ENCODE measurements around the gene DMBT1. TPM values are rescaled to one million over a fixed set of nuclear protein-coding genes. Genes with fewer than 3 reads are reported as not detected.

DMBT1 gene
- polyA plus RNA-seq, 1 donor (not counting 4 experiments of a cell fraction or from before 2014, with no cell fraction given), result 0.04 TPM

DNA sequence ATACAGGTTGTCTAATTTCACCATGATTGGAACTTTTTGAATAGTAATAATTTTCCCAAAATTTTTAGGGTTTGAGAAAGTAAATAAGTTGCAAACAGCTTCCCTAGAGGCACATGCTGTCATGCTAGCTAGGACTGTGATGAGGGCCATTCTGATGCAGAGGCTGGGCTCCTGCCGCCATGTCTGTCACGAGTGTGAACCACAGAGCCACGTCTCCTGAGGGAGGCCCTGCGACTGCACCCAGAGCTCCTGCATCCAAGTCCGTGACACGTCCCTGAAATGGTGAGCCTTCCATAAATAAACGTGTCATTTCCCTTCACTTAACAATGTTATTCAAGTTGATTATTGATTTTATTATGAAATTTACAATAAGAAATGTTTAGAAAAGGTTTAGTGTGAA is 99.1 kb downstream of the DMBT1 start:
- dilution Hi-C loops (cut with MboI; ENCODE audit: extremely low pct_ligation_motif_present, low sequenced_read_pairs), result no loop called here
- H2AFZ ChIP-seq (ENCODE audit: control insufficient read depth, low read length), result no peak overlapping the region
- H3K4me1 ChIP-seq (ENCODE audit: control insufficient read depth, extremely low read depth, insufficient read depth, low read length), result no peaks in the 10 kb centered on the region
- DNase-seq (ENCODE audit: low read depth, low spot score), result no peak
- no peak overlapping the region for H3K4me2 ChIP-seq (ENCODE audit: control insufficient read depth, extremely low read depth, insufficient read depth, low read depth, low read length)
- no peaks in the 10 kb centered on the region for H3K9me1 ChIP-seq (ENCODE audit: control insufficient read depth, extremely low read depth, insufficient read depth, low read length)
- TF ChIP-seq EZH2 (IDR thresholded peaks at IDR 0.05; ENCODE audit: low read length), result no peak
- TF ChIP-seq, protein P1, sequence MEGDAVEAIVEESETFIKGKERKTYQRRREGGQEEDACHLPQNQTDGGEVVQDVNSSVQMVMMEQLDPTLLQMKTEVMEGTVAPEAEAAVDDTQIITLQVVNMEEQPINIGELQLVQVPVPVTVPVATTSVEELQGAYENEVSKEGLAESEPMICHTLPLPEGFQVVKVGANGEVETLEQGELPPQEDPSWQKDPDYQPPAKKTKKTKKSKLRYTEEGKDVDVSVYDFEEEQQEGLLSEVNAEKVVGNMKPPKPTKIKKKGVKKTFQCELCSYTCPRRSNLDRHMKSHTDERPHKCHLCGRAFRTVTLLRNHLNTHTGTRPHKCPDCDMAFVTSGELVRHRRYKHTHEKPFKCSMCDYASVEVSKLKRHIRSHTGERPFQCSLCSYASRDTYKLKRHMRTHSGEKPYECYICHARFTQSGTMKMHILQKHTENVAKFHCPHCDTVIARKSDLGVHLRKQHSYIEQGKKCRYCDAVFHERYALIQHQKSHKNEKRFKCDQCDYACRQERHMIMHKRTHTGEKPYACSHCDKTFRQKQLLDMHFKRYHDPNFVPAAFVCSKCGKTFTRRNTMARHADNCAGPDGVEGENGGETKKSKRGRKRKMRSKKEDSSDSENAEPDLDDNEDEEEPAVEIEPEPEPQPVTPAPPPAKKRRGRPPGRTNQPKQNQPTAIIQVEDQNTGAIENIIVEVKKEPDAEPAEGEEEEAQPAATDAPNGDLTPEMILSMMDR (optimal IDR thresholded peaks at IDR 0.05 in 1 of 3, IDR thresholded peaks at IDR 0.05 in 1 of 3, conservative IDR thresholded peaks at IDR 0.05 in 1 of 3; ENCODE audit: extremely low read depth in 1 of 3, insufficient read depth in 2 of 3, low read length in 3 of 3), result no peak
- no peaks in the 10 kb centered on the region for H3K9me3 ChIP-seq (ENCODE audit: control insufficient read depth, low read depth, low read length)
- H4K20me1 ChIP-seq (ENCODE audit: control insufficient read depth, extremely low read depth, insufficient read depth, low read length), result no peaks in the 10 kb centered on the region
- no peak overlapping the region for H3K4me3 ChIP-seq (ENCODE audit: control insufficient read depth in 2 of 3, extremely low read depth in 1 of 3, insufficient read depth in 2 of 3, low read depth in 1 of 3, low read length in 3 of 3)
- H3K36me3 ChIP-seq (ENCODE audit: control insufficient read depth in 2 of 2, extremely low read depth in 1 of 2, insufficient read depth in 2 of 2, low read length in 2 of 2), result no peaks in the 10 kb centered on the region
- H3K27ac ChIP-seq (ENCODE audit: control insufficient read depth, insufficient read depth, low read length), result no peak overlapping the region
- no peak for FAIRE-seq
- H3K79me2 ChIP-seq (ENCODE audit: control insufficient read depth, insufficient read depth, low read length), result no peaks in the 10 kb centered on the region
- H3K27me3 ChIP-seq (ENCODE audit: control insufficient read depth, extremely low read depth, insufficient read depth, low read length), result peaks cover 19% of the 10 kb centered on the region
- no peak overlapping the region for H3K9ac ChIP-seq (ENCODE audit: control insufficient read depth, extremely low read depth, insufficient read depth, low read length)

DNA sequence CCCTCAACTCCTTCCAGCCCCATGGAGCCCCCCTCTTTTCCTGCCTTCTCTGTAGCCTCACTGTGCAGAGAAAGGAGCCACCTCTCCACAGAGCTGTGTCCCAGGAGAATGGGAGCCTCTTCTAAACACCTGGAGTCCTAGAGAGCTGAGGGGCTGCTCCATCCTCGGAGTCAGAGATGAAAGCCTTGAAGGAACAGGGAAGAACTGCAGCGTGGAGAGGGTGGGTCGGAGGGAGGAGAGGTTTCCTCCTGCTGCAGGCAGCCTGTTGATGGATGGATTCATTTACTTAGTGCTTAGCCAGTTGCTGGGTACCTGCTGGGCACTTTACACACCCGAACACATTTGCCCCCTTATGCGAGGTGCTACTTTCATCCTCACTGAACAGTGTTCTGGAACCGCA is 100.1 kb downstream of the DMBT1 start:
- Histone ChIP-seq H3K79me2 (ENCODE audit: control insufficient read depth, insufficient read depth, low read length) (no peaks in the 10 kb centered on the region), H3K27ac (ENCODE audit: control insufficient read depth, insufficient read depth, low read length) (no peak overlapping the region), H4K20me1 (ENCODE audit: control insufficient read depth, extremely low read depth, insufficient read depth, low read length) (no peaks in the 10 kb centered on the region), H3K9ac (ENCODE audit: control insufficient read depth, extremely low read depth, insufficient read depth, low read length) (no peak overlapping the region), H3K9me3 (ENCODE audit: control insufficient read depth, low read depth, low read length) (no peaks in the 10 kb centered on the region), H3K9me1 (ENCODE audit: control insufficient read depth, extremely low read depth, insufficient read depth, low read length) (no peaks in the 10 kb centered on the region), H3K36me3 (ENCODE audit: control insufficient read depth in 2 of 2, extremely low read depth in 1 of 2, insufficient read depth in 2 of 2, low read length in 2 of 2) (no peaks in the 10 kb centered on the region), H3K4me1 (ENCODE audit: control insufficient read depth, extremely low read depth, insufficient read depth, low read length) (no peaks in the 10 kb centered on the region), H3K4me2 (ENCODE audit: control insufficient read depth, extremely low read depth, insufficient read depth, low read depth, low read length) (no peak overlapping the region), H2AFZ (ENCODE audit: control insufficient read depth, low read length) (no peak overlapping the region), H3K4me3 (ENCODE audit: control insufficient read depth in 2 of 3, extremely low read depth in 1 of 3, insufficient read depth in 2 of 3, low read depth in 1 of 3, low read length in 3 of 3) (no peak overlapping the region), H3K27me3 (ENCODE audit: control insufficient read depth, extremely low read depth, insufficient read depth, low read length) (peaks cover 18% of the 10 kb centered on the region)
- no peak for DNase-seq (ENCODE audit: low read depth, low spot score)
- TF ChIP-seq, protein P1 (optimal IDR thresholded peaks at IDR 0.05 in 1 of 3, IDR thresholded peaks at IDR 0.05 in 1 of 3, conservative IDR thresholded peaks at IDR 0.05 in 1 of 3; ENCODE audit: extremely low read depth in 1 of 3, insufficient read depth in 2 of 3, low read length in 3 of 3), result no peak
- TF ChIP-seq EZH2 (IDR thresholded peaks at IDR 0.05; ENCODE audit: low read length), result no peak
- FAIRE-seq, result no peak
- dilution Hi-C loops (cut with MboI; ENCODE audit: extremely low pct_ligation_motif_present, low sequenced_read_pairs), result no loop called here

Data from keratinocyte (primary cell).